IPS-18c (cell line): ENCODE results near the gene EIF4G3.

Source experiments
- H3K4me3 ChIP-seq: 2 replicates; pipeline ENCODE4 v1.7.0; 2013; ENCODE audit warnings: low read depth, mild to moderate bottlenecking, low read length, moderate library complexity; ENCODE audit not compliant: insufficient read depth
- H3K9me3 ChIP-seq: one replicate; pipeline ENCODE4 v1.6.1; 2013; ENCODE audit warnings: mild to moderate bottlenecking, low read length, moderate library complexity; ENCODE audit not compliant: control insufficient read depth, insufficient read depth

EIF4G3 gene

GRCh38 chr1:21003281-21004045 lies 173.2 kb downstream of the EIF4G3 start:
- Histone ChIP-seq H3K9me3 (no peaks in the 10 kb centered on the region), H3K4me3 (no peak overlapping the region)

- Histone ChIP-seq H3K9me3 (no peaks in the 10 kb centered on the region), H3K4me3 (no peak overlapping the region)
Measured at GRCh38 chr1:21001042-21001441, 175.7 kb downstream of the EIF4G3 start.

- Histone ChIP-seq H3K9me3 (no peaks in the 10 kb centered on the region), H3K4me3 (no peak overlapping the region)
Measured at GRCh38 chr1:21000245-21000594, 176.5 kb downstream of the EIF4G3 start.

- no peaks in the 10 kb centered on the region for H3K9me3 ChIP-seq
Measured at GRCh38 chr1:20999525-21000244, 177.0 kb downstream of the EIF4G3 start.

GRCh38 chr1:20998826-20999225 lies 177.9 kb downstream of the EIF4G3 start:
- no peak overlapping the region for H3K4me3 ChIP-seq
- H3K9me3 ChIP-seq = no peaks in the 10 kb centered on the region

More at GRCh38 chr1:20999525-21000244, 177.0 kb downstream of the EIF4G3 start:
- H3K4me3 ChIP-seq = no peak overlapping the region

GRCh38 chr1:20997602-20998224 lies 179.0 kb downstream of the EIF4G3 start:
- Histone ChIP-seq H3K4me3 (no peak overlapping the region), H3K9me3 (no peaks in the 10 kb centered on the region)

GRCh38 chr1:20996554-20996953 lies 180.1 kb downstream of the EIF4G3 start:
- no peaks in the 10 kb centered on the region for H3K9me3 ChIP-seq
- no peak overlapping the region for H3K4me3 ChIP-seq

- no peak overlapping the region for H3K4me3 ChIP-seq
Measured at GRCh38 chr1:20993716-20994575, 182.8 kb downstream of the EIF4G3 start.

GRCh38 chr1:20992322-20993056 lies 184.2 kb downstream of the EIF4G3 start:
- no peaks in the 10 kb centered on the region for H3K9me3 ChIP-seq
- H3K4me3 ChIP-seq = no peak overlapping the region

More at GRCh38 chr1:20993716-20994575, 182.8 kb downstream of the EIF4G3 start:
- H3K9me3 ChIP-seq = no peaks in the 10 kb centered on the region

GRCh38 chr1:20988943-20989342 lies 187.8 kb downstream of the EIF4G3 start:
- Histone ChIP-seq H3K9me3 (no peaks in the 10 kb centered on the region), H3K4me3 (no peak overlapping the region)

- Histone ChIP-seq H3K9me3 (no peaks in the 10 kb centered on the region), H3K4me3 (no peak overlapping the region)
Measured at GRCh38 chr1:20987831-20988825, 188.6 kb downstream of the EIF4G3 start.

- H3K4me3 ChIP-seq = no peak overlapping the region
- no peaks in the 10 kb centered on the region for H3K9me3 ChIP-seq
Measured at GRCh38 chr1:20983297-20983889, 193.3 kb downstream of the EIF4G3 start.

- Histone ChIP-seq H3K9me3 (no peaks in the 10 kb centered on the region), H3K4me3 (no peak overlapping the region)
Measured at GRCh38 chr1:20982316-20982715, 194.4 kb downstream of the EIF4G3 start.

- H3K4me3 ChIP-seq = no peak overlapping the region
- no peaks in the 10 kb centered on the region for H3K9me3 ChIP-seq
Measured at GRCh38 chr1:20981915-20982314, 194.8 kb downstream of the EIF4G3 start.

- H3K4me3 ChIP-seq = no peak overlapping the region
Measured at GRCh38 chr1:20980051-20980450, 196.6 kb downstream of the EIF4G3 start.

More at GRCh38 chr1:20980051-20980450, 196.6 kb downstream of the EIF4G3 start:
- H3K9me3 ChIP-seq = no peaks in the 10 kb centered on the region
